HG03139 (cell line): ENCODE data around the gene FKBP15.
"Not testable (repeated sequence)": the region's sequence is repeated elsewhere in the genome, so short reads cannot be mapped to it uniquely, and the experiment has no call there.

ENCODE experiments used
- ATAC-seq: cut with Tn5 transposase; IDR thresholded peaks from one replicate; pipeline ENCODE4 v1.9.1; 2021; ENCODE audit not compliant: unreplicated experiment

FKBP15 gene

GRCh38 chr9:113221003-113221799 is at the start of gene FKBP15, which contains the start of gene SLC31A1:
Gene FKBP15 (minus strand): TSS chr9:113221277. CDS start chr9:113221243, 34 bp downstream.
Gene SLC31A1 (plus strand): TSS chr9:113221544. CDS start chr9:113256149, 34,605 bp downstream.
- ATAC-seq: peak; percentile 75

- ATAC-seq: no peak
Measured at GRCh38 chr9:113269871-113270270, 48.8 kb upstream of the FKBP15 start.

GRCh38 chr9:113269355-113269754 is 48.3 kb upstream of the FKBP15 start:
- ATAC-seq: no peak

- no peak for ATAC-seq
Measured at GRCh38 chr9:113267911-113268566, 47.0 kb upstream of the FKBP15 start.

- ATAC-seq: no peak
Measured at GRCh38 chr9:113266174-113266573, 45.1 kb upstream of the FKBP15 start.

GRCh38 chr9:113261917-113262671 is 41.0 kb upstream of the FKBP15 start:
- no peak for ATAC-seq

GRCh38 chr9:113258282-113258681 is 37.2 kb upstream of the FKBP15 start:
- no peak for ATAC-seq

- ATAC-seq: no peak
Measured at GRCh38 chr9:113257863-113258262, 36.8 kb upstream of the FKBP15 start.

- no peak for ATAC-seq
Measured at GRCh38 chr9:113255438-113255837, 34.4 kb upstream of the FKBP15 start.

- no peak for ATAC-seq
Measured at GRCh38 chr9:113254991-113255390, 33.9 kb upstream of the FKBP15 start.

GRCh38 chr9:113250807-113251206 is 29.7 kb upstream of the FKBP15 start:
- no peak for ATAC-seq

GRCh38 chr9:113249661-113250060 is 28.6 kb upstream of the FKBP15 start:
- ATAC-seq: not testable (repeated sequence)

- ATAC-seq: no peak
Measured at GRCh38 chr9:113247640-113248039, 26.6 kb upstream of the FKBP15 start.

- ATAC-seq: no peak
Measured at GRCh38 chr9:113246928-113247327, 25.9 kb upstream of the FKBP15 start.

- ATAC-seq: no peak
Measured at GRCh38 chr9:113245894-113246293, 24.8 kb upstream of the FKBP15 start.

GRCh38 chr9:113244556-113244955 is 23.5 kb upstream of the FKBP15 start:
- ATAC-seq: no peak

GRCh38 chr9:113241161-113241560 is 20.1 kb upstream of the FKBP15 start:
- ATAC-seq: no peak

GRCh38 chr9:113238859-113239232 is 17.8 kb upstream of the FKBP15 start:
- ATAC-seq: no peak

GRCh38 chr9:113238202-113238858 is 17.3 kb upstream of the FKBP15 start:
- ATAC-seq: no peak

GRCh38 chr9:113237026-113237425 is 15.9 kb upstream of the FKBP15 start:
- no peak for ATAC-seq

- not testable (repeated sequence) for ATAC-seq
Measured at GRCh38 chr9:113235701-113236255, 14.7 kb upstream of the FKBP15 start.
